Esophagus squamous epithelium (tissue), 5 donors: ENCODE measurements around the gene HDAC3. TPM values are rescaled to one million over a fixed set of nuclear protein-coding genes. Genes with fewer than 3 reads are reported as not detected.
A peak's percentile ranks its signal among the peaks of the same experiment; 100 is the strongest.

ENCODE experiments used
- DNase-seq: peaks from one replicate; lab custom pipeline; 2025; lab: John Stamatoyannopoulos, UW
- H3K27ac ChIP-seq, 4 donors: fragments of 200-600 bp; sonication (generic); one replicate each; pipeline ENCODE4 v1.5.1; 2016 to 2019; ENCODE audit warnings: mild to moderate bottlenecking in 1 of 4
- H3K27me3 ChIP-seq, 4 donors: fragments of 200-600 bp; sonication (generic); 1 replicate in 3 of 4; 2 replicates in 1 of 4; pipeline versions ENCODE4 v1.5.1 to v1.6.0; 2017 to 2021; ENCODE audit warnings: antibody characterized with exemption in 1 of 4
- H3K36me3 ChIP-seq, 3 donors: fragments of 200-600 bp; sonication (generic); one replicate each; pipeline ENCODE4 v1.5.1; 2016 to 2019
- H3K4me1 ChIP-seq, 3 donors: fragments of 200-600 bp; sonication (generic); one replicate each; pipeline ENCODE4 v1.5.1; 2017 to 2019
- H3K4me3 ChIP-seq, 4 donors: fragments of 200-600 bp; sonication (generic); 1 replicate in 3 of 4; 2 replicates in 1 of 4; pipeline ENCODE4 v1.5.1; 2016 to 2019; ENCODE audit warnings: mild to moderate bottlenecking in 2 of 4, moderate library complexity in 1 of 4
- H3K9me3 ChIP-seq, 3 donors: fragments of 200-600 bp; sonication (generic); one replicate each; pipeline ENCODE4 v1.5.1; 2016 to 2019
- POLR2A ChIP-seq, 4 donors: fragments of 450-650 bp; IDR thresholded peaks; one replicate each; pipeline ENCODE4 v1.6.1; 2017; ENCODE audit warnings: antibody characterized with exemption in 4 of 4, mild to moderate bottlenecking in 4 of 4, moderate library complexity in 3 of 4
- WGBS, 2 donors: methylation state at CpG; one replicate each; pipeline ENCODE4 v1.1.5; 2018; 5-methylcytosine and 5-hydroxymethylcytosine counted together
- intact Hi-C: fragments of 100-400 bp; cut with DNase I; formaldehyde crosslinking; loops from one replicate; pipeline ENCODE4 v1.15.0; 2022
- total RNA-seq, 4 donors: library from RNA; depleted of rRNA; stranded (reverse); fragments of >200 nt; gene quantifications; one replicate each; pipeline ENCODE4 v1.1.0, GENCODE V29; 2016
- TF ChIP-seq, protein P1 (sequence below), 6 experiments: fragments of 450-650 bp in 4 of 6; fragments of 200-600 bp in 2 of 6; sonication (generic) in 2 of 6; IDR thresholded peaks; one replicate each; pipeline ENCODE4 v1.5.1; 2016 to 2019; ENCODE audit warnings: antibody characterized with exemption in 6 of 6, mild to moderate bottlenecking in 4 of 6, moderate library complexity in 4 of 6
- donor health status: DM: yes; HTN: yes; CAD: no.

Gene HDAC3
- total RNA-seq, 4 donors from 2014 or later: 33.0 to 60.8 (median 40.4) TPM

DNA sequence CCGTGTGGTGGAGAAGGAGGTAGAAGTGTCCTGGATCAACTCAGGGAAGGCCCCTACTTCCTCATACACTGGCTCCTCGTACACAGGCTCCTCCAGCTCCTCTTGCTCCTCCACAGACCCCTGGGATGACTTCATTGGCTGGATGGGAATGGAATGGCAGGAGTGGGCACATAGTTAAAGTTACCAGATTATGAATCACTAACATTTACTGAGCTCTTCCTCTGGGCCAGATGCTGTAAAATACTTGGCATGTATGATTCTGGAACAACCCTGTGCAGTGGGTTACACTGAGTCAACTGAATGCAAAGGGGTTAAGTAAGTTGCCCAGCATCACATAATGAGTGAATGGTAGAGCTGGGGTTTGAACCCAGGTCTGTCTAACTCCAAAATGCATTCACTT is 17.6 kb upstream of the HDAC3 start:
- no peak for DNase-seq
- Histone ChIP-seq H3K9me3 (no peaks in the 10 kb centered on the region), H3K36me3 (peaks cover 0 to 23% (median 0%) of the 10 kb centered on the region in 3 donors), H3K4me3 (no peak overlapping the region), H3K4me1 (peaks cover 10 to 20% (median 13%) of the 10 kb centered on the region in 3 donors), H3K27me3 (no peaks in the 10 kb centered on the region), H3K27ac (no peak overlapping the region)
- intact Hi-C loops: no loop called here
- no peak for TF ChIP-seq POLR2A (IDR thresholded peaks at IDR 0.05)
- TF ChIP-seq, protein P1, sequence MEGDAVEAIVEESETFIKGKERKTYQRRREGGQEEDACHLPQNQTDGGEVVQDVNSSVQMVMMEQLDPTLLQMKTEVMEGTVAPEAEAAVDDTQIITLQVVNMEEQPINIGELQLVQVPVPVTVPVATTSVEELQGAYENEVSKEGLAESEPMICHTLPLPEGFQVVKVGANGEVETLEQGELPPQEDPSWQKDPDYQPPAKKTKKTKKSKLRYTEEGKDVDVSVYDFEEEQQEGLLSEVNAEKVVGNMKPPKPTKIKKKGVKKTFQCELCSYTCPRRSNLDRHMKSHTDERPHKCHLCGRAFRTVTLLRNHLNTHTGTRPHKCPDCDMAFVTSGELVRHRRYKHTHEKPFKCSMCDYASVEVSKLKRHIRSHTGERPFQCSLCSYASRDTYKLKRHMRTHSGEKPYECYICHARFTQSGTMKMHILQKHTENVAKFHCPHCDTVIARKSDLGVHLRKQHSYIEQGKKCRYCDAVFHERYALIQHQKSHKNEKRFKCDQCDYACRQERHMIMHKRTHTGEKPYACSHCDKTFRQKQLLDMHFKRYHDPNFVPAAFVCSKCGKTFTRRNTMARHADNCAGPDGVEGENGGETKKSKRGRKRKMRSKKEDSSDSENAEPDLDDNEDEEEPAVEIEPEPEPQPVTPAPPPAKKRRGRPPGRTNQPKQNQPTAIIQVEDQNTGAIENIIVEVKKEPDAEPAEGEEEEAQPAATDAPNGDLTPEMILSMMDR (IDR thresholded peaks at IDR 0.05): no peak
- 75% methylated on average over 2 of the region's 2 CpGs; no CpG with 5 or more reads in 1 of the 2 donors for WGBS, 2 donors

DNA sequence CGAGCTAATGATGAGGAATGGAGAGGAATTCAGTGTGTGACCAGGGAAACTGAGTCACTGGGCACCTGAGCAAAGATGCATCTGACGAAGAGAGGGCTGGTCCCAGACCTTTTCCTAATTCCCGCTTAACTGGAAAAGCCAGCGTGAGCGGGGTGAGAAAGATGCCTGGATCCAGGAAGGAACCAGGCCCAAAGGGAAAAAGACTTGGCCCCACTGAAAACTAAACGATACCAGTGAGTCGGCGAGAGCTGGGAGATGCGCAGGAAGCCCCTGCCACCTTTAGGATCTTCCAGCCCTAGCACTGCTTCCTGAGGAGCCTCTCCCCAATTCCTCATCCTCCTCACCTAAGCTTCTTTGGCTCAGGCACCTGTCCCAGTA is 15.1 kb upstream of the HDAC3 start:
- peak overlapping the region; percentile 59 to 86 (median 72) for H3K4me3 ChIP-seq
- DNase-seq: no peak
- peaks cover 0 to 39% (median 0%) of the 10 kb centered on the region in 3 donors for H3K36me3 ChIP-seq
- WGBS, 2 donors: 34 to 60% methylated on average over 9 of the region's 9 CpGs
- H3K9me3 ChIP-seq: no peaks in the 10 kb centered on the region
- intact Hi-C loops: no loop called here
- no peaks in the 10 kb centered on the region for H3K27me3 ChIP-seq
- H3K27ac ChIP-seq: peak overlapping the region; percentile 75 to 84 (median 80)
- no peak for TF ChIP-seq POLR2A (IDR thresholded peaks at IDR 0.05)
- peaks cover 10 to 20% (median 13%) of the 10 kb centered on the region in 3 donors for H3K4me1 ChIP-seq

DNA sequence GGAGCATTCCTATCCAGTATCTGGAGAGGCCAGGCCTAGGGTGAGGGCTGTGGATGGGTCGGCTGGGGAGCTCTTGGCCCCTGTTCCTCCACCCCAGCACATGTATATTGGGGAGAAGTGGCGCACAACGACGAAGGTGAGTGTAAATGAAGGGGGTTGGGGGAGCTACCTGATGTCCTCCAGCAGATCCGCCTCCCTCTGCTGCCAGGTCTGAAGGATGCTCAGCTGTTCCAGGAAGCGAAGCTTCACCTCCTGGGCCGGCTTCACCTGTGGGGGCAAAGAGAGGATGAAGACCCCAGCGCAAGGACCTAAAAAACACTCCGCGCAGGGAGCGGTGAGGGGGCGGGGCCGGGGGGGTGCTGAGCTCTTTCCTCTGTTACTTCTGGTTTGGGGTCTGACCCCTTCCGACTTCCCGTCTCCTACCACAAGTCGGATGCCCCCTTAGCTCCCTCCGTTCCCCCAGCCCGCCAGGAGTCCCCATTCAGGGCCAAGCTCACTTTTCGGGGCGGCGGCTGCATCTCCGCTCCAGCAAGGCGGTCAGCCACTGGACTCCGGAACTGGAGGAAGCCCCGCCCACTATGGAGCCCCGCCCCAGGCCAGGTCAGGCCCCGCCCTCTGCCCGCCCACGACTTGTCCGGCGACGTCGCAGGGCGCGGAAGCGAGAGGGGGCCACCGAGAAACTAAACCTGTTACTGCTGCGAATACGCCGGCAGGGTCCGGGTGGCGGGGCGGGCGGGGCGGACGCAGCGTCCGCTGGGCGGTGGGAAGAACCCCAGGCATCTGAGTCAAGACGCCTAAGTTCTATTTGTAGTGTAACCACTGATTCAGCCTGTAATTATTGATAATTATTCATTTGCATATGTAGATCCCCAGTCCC is 14.4 kb upstream of the HDAC3 start, which contains the start of gene FCHSD1:
Gene FCHSD1, minus strand, starts transcription at position 568 of the 877 bp plus-strand sequence. Its CDS starts 50 bp downstream, at position 518.
- Histone ChIP-seq H3K27ac (peak within 1 kb of the TSS; percentile 75 to 84 (median 80)), H3K27me3 (no peaks in the 10 kb centered on the region), H3K36me3 (peaks cover 0 to 39% (median 0%) of the 10 kb centered on the region in 3 donors), H3K4me1 (peaks cover 10 to 20% (median 13%) of the 10 kb centered on the region in 3 donors), H3K9me3 (no peaks in the 10 kb centered on the region), H3K4me3 (peak within 1 kb of the TSS; percentile 59 to 86 (median 72))
- peak; percentile 43 for DNase-seq
- TF ChIP-seq, protein P1 (IDR thresholded peaks at IDR 0.05): peak in 1 of 6 experiments; percentile 11
- peak in 1 of 4 donors; percentile 35 for TF ChIP-seq POLR2A (IDR thresholded peaks at IDR 0.05)
- WGBS, 2 donors: 4 to 10% methylated on average over 13 to 20 of the region's 50 CpGs
- intact Hi-C loops: no loop called here

DNA sequence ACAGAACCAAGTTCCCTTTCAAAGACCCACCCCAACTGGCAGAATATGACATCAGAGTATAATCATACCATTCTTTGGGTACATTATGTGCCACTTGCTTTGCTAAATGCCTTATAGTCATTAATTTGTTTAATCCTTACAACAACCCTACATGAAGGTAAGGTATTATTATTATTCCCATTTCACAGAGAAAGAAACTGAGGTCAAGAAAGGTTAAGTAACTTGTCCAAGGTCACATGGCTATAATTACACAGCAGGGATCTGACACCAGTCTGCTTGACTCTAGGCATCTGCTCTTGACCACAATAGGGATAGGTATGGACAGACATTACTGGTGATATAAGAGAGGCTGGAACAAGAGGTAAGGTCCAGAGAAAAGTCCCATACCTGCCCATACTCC is 13.3 kb upstream of the HDAC3 start:
- Histone ChIP-seq H3K4me1 (peaks cover 10 to 20% (median 13%) of the 10 kb centered on the region in 3 donors), H3K27ac (peak overlapping the region in 1 of 4 donors; percentile 84), H3K9me3 (no peaks in the 10 kb centered on the region), H3K27me3 (no peaks in the 10 kb centered on the region), H3K36me3 (peaks cover 0 to 41% (median 0%) of the 10 kb centered on the region in 3 donors), H3K4me3 (no peak overlapping the region)
- intact Hi-C loops: no loop called here
- TF ChIP-seq, protein P1 (IDR thresholded peaks at IDR 0.05): no peak
- no peak for TF ChIP-seq POLR2A (IDR thresholded peaks at IDR 0.05)
- no peak for DNase-seq

DNA sequence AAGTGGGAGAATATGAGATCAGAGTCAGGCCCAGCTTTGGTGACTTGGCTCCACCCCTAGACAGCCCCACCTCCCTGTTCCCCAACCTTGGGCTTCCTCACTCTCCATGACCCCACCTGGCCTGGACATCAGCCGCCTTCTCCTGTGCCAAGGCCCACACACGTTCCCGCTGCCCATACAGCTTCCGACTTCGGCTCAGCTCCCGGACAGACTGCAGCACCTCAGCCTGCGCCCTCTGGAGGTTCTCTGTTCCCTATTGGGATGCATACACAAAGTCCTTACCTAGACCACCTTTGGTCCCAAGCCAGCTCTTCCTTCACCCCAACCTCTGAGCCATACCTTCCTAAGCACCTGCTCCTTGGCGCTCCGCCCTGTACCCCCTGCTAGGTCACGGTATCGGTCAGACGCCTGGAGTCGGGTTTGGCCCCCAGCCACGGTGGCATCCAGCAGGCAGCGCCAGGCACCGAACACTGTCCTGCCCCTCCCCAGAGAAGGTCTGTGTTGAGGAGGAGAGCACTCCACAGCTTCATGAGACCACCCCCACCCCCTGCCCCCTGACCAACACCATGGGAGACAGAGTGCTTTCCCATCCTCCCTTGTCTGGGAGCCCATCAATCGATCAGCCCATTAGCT is 12.5 kb upstream of the HDAC3 start:
- Histone ChIP-seq H3K27ac (no peak overlapping the region), H3K4me3 (no peak overlapping the region), H3K4me1 (peaks cover 10 to 20% (median 13%) of the 10 kb centered on the region in 3 donors), H3K36me3 (peaks cover 0 to 49% (median 0%) of the 10 kb centered on the region in 3 donors), H3K9me3 (no peaks in the 10 kb centered on the region), H3K27me3 (no peaks in the 10 kb centered on the region)
- intact Hi-C loops: no loop called here
- DNase-seq: no peak
- 94 to 96% methylated on average over 11 to 12 of the region's 17 CpGs for WGBS, 2 donors
- TF ChIP-seq, protein P1 (IDR thresholded peaks at IDR 0.05): no peak
- TF ChIP-seq POLR2A (IDR thresholded peaks at IDR 0.05): no peak
